ENCODE results near the gene TPRG1L.

The TPRG1L gene

DNA sequence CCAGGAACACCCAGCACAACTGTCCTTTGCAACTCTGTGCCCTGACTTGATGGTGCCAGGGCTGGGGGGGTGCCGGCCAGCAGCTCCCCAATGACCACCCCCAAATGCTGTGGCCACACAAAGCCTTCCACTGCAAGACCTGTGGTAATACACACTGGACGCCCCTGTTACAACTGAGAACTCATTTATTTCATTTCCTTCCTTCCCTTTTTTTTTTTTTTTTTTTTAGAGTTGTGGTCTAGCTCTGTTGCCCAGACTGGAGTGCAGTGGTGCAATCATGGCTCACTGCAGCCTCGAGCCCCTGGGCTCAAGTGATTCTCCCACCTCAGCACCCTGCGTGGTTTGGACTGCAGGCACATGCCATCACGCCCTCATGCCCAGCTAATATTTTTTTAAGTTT, 52.7 kb downstream of the TPRG1L start:
- H3K4me1 ChIP-seq (ENCODE audit: control insufficient read depth in 2 of 2, insufficient read depth in 2 of 2, low read length in 2 of 2): no peaks in the 10 kb centered on the region
- no peaks in the 10 kb centered on the region for H3K9me3 ChIP-seq (ENCODE audit: control insufficient read depth in 2 of 2, low read length in 2 of 2)
- no peak overlapping the region for H3K4me3 ChIP-seq (ENCODE audit: low read length in 2 of 2)
- H3K9ac ChIP-seq (ENCODE audit: low read depth in 1 of 2, low read length in 2 of 2): no peak overlapping the region
- peak overlapping the region in 1 of 2 donors; percentile 23 for H3K27ac ChIP-seq (ENCODE audit: low read depth in 2 of 2, low read length in 2 of 2)
- peaks cover 0 to 8% of the 10 kb centered on the region in 2 donors for H3K27me3 ChIP-seq (ENCODE audit: control insufficient read depth in 2 of 2, insufficient read depth in 2 of 2, low read length in 2 of 2)
- no peaks in the 10 kb centered on the region for H3K36me3 ChIP-seq (ENCODE audit: control insufficient read depth in 2 of 2, insufficient read depth in 2 of 2, low read length in 2 of 2)

DNA sequence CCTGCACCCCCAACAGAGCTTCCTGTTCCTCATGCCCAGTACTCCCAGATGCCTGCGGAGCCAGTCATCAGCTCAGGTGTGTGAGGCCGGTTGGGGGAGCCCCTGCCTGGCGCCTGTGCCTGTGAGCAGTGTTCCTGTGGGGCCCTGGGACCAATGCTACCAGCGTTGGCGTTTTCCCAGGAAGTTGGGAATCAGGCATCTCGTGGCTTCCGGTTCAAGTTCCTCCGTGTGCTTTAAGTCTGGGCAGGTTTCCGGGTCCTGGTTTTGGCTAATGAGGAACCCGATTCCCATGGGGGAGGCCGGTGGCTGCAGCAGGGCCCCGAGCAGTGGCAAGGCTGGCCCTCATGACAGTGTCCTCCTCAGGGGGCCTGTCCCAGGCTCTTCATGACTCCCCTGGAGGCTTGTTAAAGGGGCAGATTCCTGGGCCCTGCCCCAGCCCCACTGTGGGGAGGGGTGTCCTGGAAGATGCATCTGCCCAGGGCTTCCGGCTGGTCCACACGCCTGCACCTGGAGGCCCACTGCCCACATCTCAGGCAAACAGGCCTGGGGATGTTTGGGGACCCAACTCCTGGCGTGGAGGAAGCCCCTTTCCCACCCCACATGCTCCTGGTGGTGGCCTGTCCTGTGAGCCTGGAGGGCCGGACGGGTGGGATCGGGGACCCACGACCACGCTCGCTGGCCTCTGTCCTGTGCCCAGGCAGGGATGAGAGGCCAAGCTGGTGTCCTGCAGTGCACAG, 53.7 kb downstream of the TPRG1L start:
- H3K27ac ChIP-seq (ENCODE audit: low read depth in 2 of 2, low read length in 2 of 2): no peak overlapping the region
- no peak overlapping the region for H3K9ac ChIP-seq (ENCODE audit: low read depth in 1 of 2, low read length in 2 of 2)
- H3K36me3 ChIP-seq (ENCODE audit: control insufficient read depth in 2 of 2, insufficient read depth in 2 of 2, low read length in 2 of 2): no peaks in the 10 kb centered on the region
- H3K27me3 ChIP-seq (ENCODE audit: control insufficient read depth in 2 of 2, insufficient read depth in 2 of 2, low read length in 2 of 2): peaks cover 0 to 8% of the 10 kb centered on the region in 2 donors
- no peaks in the 10 kb centered on the region for H3K9me3 ChIP-seq (ENCODE audit: control insufficient read depth in 2 of 2, low read length in 2 of 2)
- H3K4me1 ChIP-seq (ENCODE audit: control insufficient read depth in 2 of 2, insufficient read depth in 2 of 2, low read length in 2 of 2): no peaks in the 10 kb centered on the region
- H3K4me3 ChIP-seq (ENCODE audit: low read length in 2 of 2): no peak overlapping the region

DNA sequence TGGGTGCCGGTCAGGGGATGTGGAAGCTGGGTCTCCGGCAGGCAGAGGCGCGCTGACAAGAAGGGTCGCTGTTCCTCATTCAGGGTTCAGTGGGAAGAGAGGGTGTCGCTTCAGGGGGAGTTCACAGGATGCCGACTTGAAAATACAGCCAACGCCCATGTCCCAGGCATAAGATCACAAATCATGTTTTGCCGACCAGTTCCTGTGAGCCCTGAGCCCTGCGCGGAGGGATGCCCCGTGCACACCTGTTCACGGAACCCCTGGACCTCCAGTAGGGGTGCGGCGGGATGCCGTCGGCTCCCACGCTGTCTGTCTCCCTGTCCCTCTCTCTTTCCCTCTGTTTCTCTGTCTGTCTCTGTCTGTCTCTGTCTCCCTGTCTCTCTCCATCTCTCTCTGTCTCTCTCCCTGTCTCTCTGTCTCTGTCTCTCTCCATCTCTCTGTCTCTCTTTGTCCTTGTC, 54.3 kb downstream of the TPRG1L start:
- Histone ChIP-seq H3K27me3 (ENCODE audit: control insufficient read depth in 2 of 2, insufficient read depth in 2 of 2, low read length in 2 of 2) (peaks cover 0 to 8% of the 10 kb centered on the region in 2 donors), H3K4me3 (ENCODE audit: low read length in 2 of 2) (no peak overlapping the region), H3K36me3 (ENCODE audit: control insufficient read depth in 2 of 2, insufficient read depth in 2 of 2, low read length in 2 of 2) (no peaks in the 10 kb centered on the region), H3K9ac (ENCODE audit: low read depth in 1 of 2, low read length in 2 of 2) (no peak overlapping the region), H3K9me3 (ENCODE audit: control insufficient read depth in 2 of 2, low read length in 2 of 2) (no peaks in the 10 kb centered on the region), H3K27ac (ENCODE audit: low read depth in 2 of 2, low read length in 2 of 2) (no peak overlapping the region), H3K4me1 (ENCODE audit: control insufficient read depth in 2 of 2, insufficient read depth in 2 of 2, low read length in 2 of 2) (no peaks in the 10 kb centered on the region)

Measured in mucosa of rectum (tissue), 2 donors.